Measurements from ENCODE around the gene CDK5RAP3. TPM values are rescaled to one million over a fixed set of nuclear protein-coding genes. Genes with fewer than 3 reads are reported as not detected.

CDK5RAP3 gene
- total RNA-seq, 2 donors from 2014 or later = 125 to 192 TPM

DNA sequence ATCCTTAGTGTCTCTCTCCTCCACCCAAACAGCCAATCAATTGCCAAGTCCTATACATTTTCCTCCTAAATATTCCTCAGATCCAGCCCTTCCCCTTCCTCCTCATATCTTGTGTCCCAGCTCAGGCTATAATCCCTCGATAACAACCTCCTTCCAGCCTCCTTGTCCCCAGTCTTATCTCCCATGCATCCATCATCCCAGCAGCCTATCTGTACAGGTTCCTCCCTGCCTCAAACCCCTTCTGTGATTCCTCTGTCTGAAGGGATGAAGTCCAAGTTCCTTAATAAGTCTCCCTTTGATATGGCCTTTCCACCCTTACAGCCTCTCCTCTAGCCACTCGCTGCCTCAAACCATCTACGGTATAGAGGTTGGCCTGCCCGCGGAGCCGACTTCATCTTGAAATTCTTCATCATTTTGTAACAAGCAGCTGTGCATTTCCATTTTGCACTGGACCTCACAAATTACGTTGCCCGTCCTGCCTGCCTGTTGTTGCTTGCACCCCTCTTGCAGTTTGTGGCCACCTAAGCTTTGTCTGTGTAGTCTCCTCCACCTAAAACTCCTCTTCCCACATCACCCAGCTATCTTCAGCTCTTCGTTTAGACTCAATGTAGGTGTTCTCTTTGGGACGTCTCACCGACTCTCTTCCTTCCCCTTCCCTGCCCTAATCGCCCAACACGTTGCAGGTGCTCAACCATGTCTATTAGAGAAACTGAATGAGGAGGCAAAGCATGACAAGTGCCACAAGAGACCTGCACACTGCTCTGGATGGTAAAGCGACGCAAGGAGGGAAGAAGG is 786 bp upstream of the CDK5RAP3 start:
- ATAC-seq (ENCODE audit: insufficient number of reproducible peaks, low FRiP score, low read depth) (peak; percentile 25), DNase-seq (ENCODE audit: low spot score) (no peak)
- H3K36me3 ChIP-seq = peaks cover 14% of the 10 kb centered on the region
- no peak overlapping the region for H3K27ac ChIP-seq
- peak overlapping the region; percentile 93 for H3K4me3 ChIP-seq
- peaks cover 6 to 13% of the 10 kb centered on the region in 2 donors for H3K4me1 ChIP-seq (ENCODE audit: control insufficient read depth in 1 of 2, low read depth in 2 of 2)
- TF ChIP-seq, protein P1, sequence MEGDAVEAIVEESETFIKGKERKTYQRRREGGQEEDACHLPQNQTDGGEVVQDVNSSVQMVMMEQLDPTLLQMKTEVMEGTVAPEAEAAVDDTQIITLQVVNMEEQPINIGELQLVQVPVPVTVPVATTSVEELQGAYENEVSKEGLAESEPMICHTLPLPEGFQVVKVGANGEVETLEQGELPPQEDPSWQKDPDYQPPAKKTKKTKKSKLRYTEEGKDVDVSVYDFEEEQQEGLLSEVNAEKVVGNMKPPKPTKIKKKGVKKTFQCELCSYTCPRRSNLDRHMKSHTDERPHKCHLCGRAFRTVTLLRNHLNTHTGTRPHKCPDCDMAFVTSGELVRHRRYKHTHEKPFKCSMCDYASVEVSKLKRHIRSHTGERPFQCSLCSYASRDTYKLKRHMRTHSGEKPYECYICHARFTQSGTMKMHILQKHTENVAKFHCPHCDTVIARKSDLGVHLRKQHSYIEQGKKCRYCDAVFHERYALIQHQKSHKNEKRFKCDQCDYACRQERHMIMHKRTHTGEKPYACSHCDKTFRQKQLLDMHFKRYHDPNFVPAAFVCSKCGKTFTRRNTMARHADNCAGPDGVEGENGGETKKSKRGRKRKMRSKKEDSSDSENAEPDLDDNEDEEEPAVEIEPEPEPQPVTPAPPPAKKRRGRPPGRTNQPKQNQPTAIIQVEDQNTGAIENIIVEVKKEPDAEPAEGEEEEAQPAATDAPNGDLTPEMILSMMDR (IDR thresholded peaks at IDR 0.05) = no peak
- H3K9me3 ChIP-seq = no peaks in the 10 kb centered on the region
- H3K27me3 ChIP-seq (replicated peaks; ENCODE audit: insufficient read depth) = no peaks in the 10 kb centered on the region

DNA sequence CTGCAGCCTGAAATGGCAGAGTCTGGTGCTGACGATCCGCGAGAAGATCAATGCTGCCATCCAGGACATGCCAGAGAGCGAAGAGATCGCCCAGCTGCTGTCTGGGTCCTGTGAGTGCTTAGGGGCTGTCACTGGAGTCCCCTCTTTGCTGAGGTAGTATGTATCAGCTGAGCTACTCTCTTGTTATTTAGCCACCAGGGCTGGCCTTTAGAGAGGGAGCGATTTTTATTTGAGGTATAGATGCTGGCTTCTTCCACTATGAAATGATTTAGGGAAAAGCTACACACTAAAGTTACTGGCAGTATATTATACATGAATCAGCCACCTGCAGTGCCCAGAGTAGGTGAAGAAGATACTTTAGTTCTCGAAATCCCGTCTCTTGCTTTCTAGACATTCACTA is 2.6 kb downstream of the CDK5RAP3 start:
- H3K4me3 ChIP-seq = no peak overlapping the region
- TF ChIP-seq, protein P1 (IDR thresholded peaks at IDR 0.05) = no peak
- no peaks in the 10 kb centered on the region for H3K9me3 ChIP-seq
- no peaks in the 10 kb centered on the region for H3K27me3 ChIP-seq (replicated peaks; ENCODE audit: insufficient read depth)
- no peak for ATAC-seq (ENCODE audit: insufficient number of reproducible peaks, low FRiP score, low read depth)
- DNase-seq (ENCODE audit: low spot score) = no peak
- H3K4me1 ChIP-seq (ENCODE audit: control insufficient read depth in 1 of 2, low read depth in 2 of 2) = peaks cover 6 to 13% of the 10 kb centered on the region in 2 donors
- H3K27ac ChIP-seq = no peak overlapping the region
- peaks cover 35% of the 10 kb centered on the region for H3K36me3 ChIP-seq

DNA sequence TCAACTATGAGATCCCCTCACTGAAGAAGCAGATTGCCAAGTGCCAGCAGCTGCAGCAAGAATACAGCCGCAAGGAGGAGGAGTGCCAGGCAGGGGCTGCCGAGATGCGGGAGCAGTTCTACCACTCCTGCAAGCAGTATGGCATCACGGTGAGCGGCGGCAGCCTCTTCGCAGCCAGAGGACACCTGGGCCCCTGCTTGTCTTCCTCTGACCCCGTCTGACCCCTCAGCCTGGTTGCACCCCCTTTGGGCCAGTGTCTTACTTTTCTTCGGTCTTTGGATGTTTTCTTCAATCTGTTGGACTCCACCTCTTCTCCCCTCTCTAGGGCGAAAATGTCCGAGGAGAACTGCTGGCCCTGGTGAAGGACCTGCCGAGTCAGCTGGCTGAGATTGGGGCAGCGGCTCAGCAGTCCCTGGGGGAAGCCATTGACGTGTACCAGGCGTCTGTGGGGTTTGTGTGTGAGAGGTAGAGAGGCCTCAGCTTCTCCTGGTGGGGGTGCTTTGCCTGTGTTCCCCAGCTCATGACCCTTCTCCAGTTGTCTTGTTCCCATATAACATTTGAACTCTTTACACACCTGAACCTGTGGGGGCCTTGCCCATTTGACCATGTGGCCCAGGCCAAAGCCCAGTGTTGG is 4.4 kb downstream of the CDK5RAP3 start:
- H3K27ac ChIP-seq = no peak overlapping the region
- H3K36me3 ChIP-seq = peaks cover 49% of the 10 kb centered on the region
- no peaks in the 10 kb centered on the region for H3K27me3 ChIP-seq (replicated peaks; ENCODE audit: insufficient read depth)
- TF ChIP-seq, protein P1 (IDR thresholded peaks at IDR 0.05) = no peak
- H3K9me3 ChIP-seq = no peaks in the 10 kb centered on the region
- no peak overlapping the region for H3K4me3 ChIP-seq
- DNase-seq (ENCODE audit: low spot score) (no peak), ATAC-seq (ENCODE audit: insufficient number of reproducible peaks, low FRiP score, low read depth) (no peak)
- peaks cover 6 to 13% of the 10 kb centered on the region in 2 donors for H3K4me1 ChIP-seq (ENCODE audit: control insufficient read depth in 1 of 2, low read depth in 2 of 2)

DNA sequence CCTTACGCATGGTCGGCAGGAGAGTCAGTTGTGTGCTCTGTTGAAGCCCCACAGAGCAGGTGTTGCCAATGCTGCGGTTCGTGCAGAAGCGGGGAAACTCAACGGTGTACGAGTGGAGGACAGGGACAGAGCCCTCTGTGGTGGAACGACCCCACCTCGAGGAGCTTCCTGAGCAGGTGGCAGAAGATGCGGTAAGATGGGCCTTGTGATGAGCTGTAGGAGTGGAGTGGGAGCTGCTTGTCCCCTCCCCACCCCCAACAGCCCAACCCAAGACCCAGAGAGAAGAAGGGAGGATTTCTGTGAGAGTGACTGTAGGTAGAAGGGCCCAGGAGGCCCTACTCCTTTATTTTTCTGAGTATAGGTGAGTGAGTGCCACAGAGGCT is 4.9 kb downstream of the CDK5RAP3 start:
- Histone ChIP-seq H3K27ac (no peak overlapping the region), H3K36me3 (peaks cover 54% of the 10 kb centered on the region)

GRCh38 chr17:47978324-47978723 is 7.4 kb downstream of the CDK5RAP3 start:
- Histone ChIP-seq H3K36me3 (peaks cover 60% of the 10 kb centered on the region), H3K4me3 (no peak overlapping the region), H3K4me1 (ENCODE audit: control insufficient read depth in 1 of 2, low read depth in 2 of 2) (no peaks in the 10 kb centered on the region), H3K27me3 (replicated peaks; ENCODE audit: insufficient read depth) (no peaks in the 10 kb centered on the region), H3K27ac (no peak overlapping the region), H3K9me3 (no peaks in the 10 kb centered on the region)
- TF ChIP-seq, protein P1 (IDR thresholded peaks at IDR 0.05) = peak; percentile 69
- DNase-seq (ENCODE audit: low spot score) = no peak
- ATAC-seq (ENCODE audit: insufficient number of reproducible peaks, low FRiP score, low read depth) = no peak

More for the DNA sequence above, 4.9 kb downstream of the CDK5RAP3 start:
- DNase-seq (ENCODE audit: low spot score) = no peak
- no peaks in the 10 kb centered on the region for H3K9me3 ChIP-seq
- H3K4me3 ChIP-seq = no peak overlapping the region
- no peaks in the 10 kb centered on the region for H3K27me3 ChIP-seq (replicated peaks; ENCODE audit: insufficient read depth)
- no peak for ATAC-seq (ENCODE audit: insufficient number of reproducible peaks, low FRiP score, low read depth)
- peaks cover 6 to 13% of the 10 kb centered on the region in 2 donors for H3K4me1 ChIP-seq (ENCODE audit: control insufficient read depth in 1 of 2, low read depth in 2 of 2)
- TF ChIP-seq, protein P1 (IDR thresholded peaks at IDR 0.05) = no peak

Measured in thoracic aorta (tissue), 2 donors.